T1000 (cell line): ENCODE measurements around the gene RPS15.

Source experiments
- DNase-seq: peaks from one replicate; lab custom pipeline; 2025; ENCODE audit warnings: mixed read lengths; lab: John Stamatoyannopoulos, UW

RPS15 gene

DNA sequence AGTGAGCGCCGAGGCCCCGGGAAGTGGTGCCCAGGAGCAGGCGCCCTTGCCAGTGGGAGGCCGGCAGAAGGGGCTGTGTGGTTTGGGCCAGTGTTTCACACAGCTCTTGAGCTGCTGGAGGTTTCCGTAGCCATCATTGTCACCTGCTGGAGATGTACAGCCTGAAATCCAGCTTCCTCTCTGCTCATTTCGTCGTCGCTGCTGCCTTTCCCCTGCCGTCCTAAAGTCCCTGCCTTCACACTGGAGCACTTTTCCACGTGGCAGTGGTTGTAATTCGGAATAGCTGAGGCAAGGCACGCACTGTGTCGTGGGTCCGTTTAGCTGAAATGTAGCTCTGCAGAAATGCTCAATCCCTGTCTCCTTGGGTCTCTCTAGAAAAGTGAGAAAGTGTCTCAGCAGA is 17.6 kb upstream of the RPS15 start:
- no peak for DNase-seq

DNA sequence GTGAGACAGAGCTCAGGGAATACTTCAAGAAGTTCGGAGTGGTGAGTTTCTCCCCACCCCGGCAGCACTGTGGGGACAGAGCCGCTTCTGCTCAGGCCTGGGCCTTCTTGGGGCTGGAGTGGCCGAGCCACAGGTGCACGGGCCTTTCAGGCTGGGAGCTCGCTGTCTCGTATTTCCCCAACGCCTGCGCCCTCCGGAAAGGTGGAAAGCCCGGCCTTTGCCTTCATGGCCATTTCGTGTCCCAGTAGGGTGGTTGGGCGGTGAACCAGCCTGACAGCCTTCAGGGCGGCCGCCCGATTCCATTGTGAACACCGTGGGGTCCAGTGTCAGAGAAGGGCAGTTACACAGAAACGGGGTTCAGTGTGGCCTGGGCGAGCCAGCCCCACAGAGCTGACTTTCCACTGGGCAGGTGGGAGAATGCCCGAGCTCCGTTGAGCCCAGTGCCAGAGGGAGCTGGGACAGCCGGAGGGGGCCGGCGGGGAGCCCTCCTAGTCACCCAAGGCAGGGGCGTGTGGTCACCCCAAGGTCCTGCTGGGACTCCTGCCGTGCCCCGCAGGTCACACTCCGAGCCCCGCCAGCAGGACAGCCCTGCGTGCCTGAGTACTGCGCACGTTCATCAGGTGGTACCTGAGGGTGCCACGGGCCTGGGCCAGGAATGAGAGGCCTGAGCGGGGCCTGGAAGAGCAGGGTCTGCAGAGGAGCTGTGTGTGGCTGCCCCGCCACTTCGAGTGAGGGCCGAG is 16.8 kb upstream of the RPS15 start:
- no peak for DNase-seq

DNA sequence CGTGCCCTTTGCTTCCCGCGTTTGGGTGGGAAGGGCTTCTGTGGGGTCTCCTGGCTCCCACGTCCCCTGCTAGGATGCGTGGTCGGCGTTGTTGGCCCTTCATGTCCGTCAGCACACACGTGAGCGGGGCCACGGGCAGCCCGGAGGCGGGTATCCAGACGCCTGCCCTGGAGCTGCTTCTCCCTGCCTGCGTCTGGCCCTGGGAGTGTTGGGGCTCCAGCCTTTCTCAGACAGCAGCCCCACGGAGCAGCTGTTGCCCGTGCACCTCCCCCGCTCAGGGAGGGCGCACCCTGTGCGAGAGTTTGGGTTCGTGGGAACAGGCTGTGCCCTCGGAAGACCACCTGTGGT is 16.3 kb upstream of the RPS15 start:
- no peak for DNase-seq

DNA sequence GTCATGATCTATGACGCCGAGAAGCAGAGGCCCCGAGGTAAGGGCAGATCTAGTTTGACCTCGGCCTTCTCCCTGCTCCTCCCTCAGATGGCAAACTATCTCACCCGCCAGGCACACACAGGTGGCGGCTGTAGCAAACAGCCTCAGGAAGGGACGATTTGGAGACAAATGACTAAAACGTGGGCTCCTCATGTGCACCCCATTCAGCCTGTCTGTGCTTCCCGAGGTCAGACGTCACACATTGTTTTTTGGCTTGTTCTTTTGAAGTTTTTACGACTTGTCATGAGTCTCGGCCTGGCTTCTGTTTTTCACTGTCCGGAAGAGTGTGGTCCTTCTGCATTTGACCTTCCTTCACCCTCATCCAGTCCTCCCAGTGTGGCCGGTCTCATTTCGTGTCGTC is 15.8 kb upstream of the RPS15 start:
- no peak for DNase-seq

DNA sequence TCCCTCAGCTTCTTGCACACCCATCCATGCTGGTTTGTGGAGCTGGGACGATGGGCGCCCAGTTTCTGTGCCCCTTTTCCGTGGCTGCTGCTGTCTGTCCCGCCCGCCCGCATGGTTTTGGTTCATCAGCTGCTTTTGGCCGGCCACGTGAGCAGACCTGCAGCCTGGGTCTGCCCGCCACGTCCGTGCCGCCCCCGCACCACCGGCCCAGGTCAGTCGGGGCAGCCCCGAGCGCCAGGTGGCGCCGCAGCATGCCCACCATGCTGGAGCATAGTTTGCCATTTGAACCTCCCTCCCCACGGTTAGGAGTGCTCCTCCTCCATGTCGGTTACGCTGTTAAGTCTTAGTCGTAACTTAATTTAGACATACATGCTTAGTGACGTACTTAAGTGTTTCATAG is 15.3 kb upstream of the RPS15 start:
- no peak for DNase-seq

DNA sequence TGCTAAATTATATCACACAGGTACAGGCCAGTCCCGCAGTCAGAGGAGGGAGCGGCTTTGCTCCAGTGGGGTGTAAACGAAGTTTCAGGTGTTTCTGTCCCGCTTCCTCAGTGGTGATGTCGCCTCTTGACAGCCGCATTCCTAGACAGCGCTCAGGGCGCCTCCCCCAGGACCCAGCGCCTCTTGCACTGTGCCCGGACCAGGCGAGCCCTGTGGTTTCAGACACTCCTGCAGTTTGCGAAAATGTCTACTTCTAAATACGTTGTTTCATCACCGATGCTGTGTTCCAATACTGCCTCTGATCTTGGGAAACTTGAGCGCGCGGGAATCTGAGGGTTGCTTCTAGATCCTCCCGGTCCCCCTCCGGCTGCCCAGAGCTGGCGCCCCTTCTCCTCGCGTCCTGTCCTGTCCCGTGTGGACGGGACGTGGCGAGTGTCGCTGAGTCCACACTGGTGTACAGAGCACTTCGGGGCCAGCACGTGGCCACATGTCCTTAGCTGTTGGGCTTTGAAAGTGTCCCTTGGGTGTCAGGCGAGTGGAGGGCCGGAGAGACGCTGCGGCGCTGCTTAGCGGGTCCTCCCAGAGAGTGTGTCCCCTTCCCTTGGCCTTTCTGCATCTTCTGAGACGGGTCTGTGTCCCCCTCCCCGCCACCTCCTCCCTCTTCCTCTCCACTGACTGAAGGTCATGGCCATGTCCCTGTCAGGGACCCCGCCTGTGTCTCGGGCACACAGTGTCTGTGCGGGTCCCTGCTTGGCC is 14.6 kb upstream of the RPS15 start:
- DNase-seq = no peak

DNA sequence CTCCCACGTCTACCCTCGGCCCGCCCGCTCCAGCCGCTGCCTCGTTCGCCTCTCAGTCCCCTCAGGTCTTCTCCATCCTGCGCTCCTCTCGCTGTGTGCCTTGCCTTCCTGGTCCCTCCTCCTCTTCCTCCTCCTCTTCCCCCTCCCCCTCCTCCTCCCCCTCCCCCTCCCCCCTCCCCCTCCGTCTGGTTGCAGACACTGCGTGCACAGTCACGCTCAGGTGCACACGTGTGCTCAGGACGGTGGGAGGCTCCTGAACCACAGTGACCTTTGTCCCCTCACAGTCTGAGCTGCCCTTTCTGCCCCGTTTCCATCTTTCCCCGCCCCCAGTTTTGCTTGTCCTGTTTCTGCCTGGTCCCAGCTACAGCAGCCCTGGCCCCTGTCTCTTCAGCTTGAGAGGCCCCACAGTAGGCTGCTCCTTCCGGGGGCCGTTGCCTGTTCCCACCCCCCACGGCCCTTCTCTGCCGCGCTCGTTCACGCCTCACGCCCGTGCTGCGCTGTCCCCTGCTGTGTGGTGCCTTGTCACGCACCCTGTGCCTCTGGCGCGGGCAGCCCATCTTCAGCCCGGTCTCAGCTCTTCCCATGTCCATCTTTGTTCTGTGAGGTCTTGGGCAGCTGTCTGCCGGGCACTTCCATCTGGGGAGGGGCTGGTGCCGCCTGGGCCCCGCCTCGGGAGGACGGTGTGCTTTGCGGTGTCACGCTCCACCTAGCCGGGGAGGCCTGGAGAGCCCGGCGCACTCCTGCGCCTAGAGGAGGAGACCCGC is 13.8 kb upstream of the RPS15 start:
- no peak for DNase-seq

DNA sequence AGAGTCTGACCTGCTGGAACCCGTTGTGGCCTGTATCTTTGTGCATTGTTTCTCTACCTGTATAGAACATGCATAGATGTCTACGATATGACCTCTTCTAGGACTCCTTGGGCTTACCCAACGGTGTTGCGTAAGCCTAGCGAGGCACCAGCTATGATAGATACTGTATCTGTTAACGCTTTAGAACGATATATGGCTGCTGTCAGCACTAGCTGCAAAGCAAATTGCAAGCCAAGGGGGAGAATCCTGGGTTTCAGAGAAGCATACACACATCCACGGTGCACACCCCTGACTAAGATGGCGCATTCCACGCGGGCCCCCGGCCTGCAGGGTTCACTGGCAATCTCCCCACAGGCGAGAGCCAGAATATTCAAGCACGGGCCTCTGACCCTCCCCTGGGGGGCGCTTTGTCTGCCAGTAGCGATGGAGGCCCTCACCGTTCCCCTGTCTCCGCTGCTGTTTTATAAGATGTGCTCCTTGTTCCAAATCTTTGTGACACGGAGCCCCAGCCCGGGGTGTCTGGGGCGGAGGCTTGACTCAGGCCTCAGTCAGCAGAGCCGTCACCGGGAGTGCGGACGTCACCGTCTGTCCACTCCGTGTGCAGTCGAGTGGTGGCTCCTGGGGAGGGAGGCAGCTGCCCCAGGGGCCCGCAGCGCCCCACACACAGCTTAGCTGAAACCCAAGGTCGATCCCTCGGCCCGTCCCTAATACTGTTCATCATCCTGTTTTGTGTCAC is 12.9 kb upstream of the RPS15 start:
- DNase-seq = no peak

DNA sequence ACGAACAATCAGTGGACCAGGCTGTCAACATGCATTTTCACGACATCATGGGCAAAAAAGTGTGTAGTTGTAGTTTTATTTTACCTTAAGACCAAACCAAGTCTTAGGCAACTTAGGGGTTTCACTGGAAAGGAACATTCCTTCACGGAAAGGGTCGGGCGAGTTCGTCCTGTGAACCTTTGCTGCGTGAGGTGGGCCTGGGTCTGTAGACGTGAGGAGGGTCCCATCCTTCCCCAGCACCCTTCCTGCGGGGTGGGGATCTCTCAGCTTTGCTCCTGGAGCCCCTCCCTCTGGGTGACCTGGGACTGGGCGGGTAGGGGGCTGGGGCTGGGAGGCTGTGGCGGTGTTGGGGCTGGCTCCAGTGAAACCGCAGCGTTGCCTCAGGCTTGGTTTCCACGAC is 12.3 kb upstream of the RPS15 start:
- DNase-seq = no peak

DNA sequence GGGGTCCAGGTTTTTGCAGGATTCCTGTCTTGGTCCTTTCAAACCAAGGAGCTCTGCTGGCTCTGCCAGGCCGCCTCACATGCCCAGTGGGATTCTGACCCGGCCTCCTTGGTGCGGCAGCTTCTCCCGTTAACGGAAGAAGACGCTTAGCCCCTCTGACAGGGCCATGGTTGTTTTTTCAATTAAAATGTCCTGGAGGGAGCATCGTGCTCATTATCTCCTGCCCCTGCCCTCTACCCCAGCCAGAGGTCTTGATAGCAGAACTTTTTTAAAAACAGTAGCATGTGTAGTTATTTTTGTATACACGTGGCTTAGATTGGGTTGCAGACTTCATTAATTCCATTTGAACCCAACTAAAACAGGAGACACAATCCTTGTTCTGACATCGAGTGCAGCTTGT is 11.5 kb upstream of the RPS15 start:
- no peak for DNase-seq

DNA sequence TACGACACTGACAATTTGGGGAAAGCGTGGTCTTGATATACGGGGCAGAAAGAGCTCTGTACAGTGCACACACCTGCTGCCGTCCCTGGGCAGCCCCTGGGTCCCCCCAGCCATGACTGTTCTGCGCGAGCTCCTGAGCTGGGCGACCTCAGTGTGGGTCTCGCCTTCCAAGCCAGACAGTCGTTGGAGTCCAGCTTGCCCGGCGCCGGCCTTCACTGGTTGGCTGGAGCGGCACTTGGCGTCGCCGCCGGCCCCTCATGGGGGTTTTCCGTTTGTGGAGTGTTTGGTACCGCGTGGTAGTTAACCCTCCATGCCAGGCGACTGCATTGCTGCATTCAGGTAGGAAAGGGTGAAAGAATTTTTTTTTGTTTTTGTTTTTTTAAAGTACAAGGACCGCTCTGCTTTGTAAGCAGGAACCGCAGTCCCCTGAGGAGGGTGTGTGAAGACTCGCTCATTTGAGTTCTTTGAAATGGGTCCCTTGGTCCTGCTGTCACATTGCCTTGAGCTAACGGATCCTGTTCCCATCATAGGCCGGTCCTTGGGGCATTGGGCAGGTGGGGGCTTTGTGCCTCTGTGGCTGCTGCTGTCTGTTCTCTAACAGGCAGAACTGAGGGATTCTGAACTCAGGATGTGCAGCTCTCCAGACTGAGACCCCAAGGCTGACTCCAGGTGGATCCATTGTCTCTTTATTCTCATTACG is 10.8 kb upstream of the RPS15 start:
- DNase-seq = no peak

DNA sequence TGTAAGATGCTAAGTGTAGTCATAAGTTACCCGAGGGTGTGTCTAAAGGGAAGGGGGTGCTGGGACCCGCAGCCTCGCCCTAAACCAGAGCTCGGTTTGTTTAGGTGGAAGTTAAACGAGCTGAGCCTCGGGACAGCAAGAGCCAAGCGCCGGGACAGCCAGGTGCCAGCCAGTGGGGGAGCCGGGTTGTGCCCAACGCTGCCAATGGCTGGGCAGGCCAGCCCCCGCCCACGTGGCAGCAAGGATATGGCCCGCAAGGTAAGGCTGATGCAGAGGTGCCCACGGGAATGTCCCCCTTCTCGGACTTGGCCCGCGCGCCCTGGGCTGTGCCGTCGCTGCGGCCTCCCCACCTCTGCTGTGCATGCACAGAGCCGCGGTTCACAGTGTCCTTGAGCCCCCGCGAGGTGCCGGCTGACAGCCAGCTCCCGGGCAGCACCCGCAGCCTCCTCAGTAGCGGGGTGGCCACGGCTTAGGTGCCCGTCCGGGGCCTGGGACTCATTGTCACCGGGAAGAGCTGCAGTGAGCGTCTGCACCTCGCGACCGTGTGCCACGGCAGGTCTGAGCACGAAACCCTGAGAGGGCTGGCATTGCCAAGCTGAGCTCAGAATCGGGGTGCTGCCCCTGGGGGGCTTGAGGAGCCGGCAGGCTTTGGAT is 9.3 kb upstream of the RPS15 start:
- no peak for DNase-seq

DNA sequence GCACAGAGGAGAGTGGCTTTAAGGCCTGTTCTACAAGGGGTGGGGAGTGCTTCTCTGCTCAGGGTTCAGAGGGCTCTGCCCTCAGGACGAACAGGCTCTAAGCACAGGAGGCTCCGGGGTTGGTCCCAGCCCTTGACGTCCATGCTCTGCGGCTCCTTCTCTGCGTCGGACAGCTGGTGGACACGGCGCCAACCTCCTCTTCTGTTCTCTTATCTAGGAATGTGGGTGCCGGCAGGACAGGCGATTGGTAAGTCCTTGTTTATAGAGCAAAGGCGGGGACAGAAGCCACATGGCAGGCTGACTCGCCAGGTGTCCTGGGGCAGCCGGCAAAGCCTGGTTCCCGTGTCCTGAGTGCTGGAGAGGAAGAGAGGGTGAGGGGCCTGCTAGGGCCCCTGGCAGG is 8.4 kb upstream of the RPS15 start:
- no peak for DNase-seq

DNA sequence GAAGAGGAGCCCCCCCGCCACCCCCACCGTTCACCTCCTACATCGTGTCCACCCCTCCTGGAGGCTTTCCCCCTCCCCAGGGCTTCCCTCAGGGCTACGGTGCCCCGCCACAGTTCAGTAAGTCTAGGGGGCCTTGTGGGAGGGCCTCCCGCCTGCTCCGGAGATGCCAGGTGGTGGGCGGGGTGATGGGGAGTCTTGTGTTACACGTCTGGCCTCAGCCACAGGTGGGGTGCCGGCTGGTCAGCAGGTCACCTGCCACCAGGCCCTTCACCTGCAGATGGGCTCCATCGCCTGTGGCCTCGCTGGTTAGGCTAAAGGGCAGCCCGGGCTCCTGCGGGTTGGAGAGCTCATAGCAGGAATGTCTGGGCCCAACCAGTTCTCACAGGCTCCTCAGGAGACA is 8.0 kb upstream of the RPS15 start:
- DNase-seq = no peak

DNA sequence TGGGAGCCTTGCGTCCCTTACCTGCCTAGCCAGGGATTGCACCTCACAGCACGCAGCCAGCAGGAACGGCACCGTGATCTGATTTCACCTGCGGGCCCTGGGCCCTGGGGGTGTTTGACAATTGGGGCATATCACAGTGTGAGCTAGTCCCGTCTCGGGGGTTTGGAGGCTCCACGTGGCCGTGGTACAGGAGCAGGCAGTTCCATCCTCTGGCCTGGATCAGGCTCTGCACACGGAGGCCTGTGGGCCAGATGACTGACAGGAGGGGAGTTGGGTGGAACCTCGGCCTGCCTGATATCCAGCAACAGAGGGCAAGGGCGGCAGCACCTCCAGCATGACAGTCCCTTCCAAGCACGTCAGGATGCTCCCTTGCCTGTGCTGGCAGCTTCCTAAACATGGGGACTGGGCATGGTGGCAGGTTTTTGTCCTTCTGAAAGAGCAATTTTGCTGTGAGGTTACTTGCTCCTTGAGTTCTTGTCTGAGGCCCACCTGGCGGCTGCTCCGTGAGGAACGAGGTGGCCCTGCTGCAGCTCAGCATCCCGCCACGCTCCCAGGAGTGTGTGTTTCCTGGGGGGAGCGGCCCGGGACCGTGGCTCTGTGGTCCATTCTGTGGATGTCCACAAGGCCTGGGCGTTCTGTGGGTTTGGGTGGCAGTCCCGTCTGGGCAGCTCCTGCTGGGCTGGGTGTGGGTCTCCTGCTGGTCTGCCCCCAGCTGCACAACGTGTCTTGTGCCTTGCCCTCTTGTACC is 6.3 kb upstream of the RPS15 start:
- no peak for DNase-seq

DNA sequence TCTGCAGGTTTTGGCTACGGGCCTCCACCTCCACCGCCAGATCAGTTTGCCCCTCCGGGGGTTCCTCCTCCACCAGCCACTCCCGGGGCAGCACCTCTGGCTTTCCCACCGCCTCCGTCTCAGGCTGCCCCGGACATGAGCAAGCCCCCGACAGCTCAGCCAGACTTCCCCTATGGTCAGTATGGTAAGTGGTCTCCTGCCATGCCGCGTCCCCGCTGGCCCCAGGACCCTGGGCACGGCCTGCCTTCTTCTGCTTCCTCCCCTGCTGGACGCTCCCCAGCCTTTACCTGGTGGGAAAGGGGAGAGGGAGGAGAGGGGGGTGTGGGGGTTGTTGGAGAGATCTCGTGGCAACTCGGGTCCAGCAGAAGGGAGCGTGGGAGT is 5.7 kb upstream of the RPS15 start:
- DNase-seq = no peak

DNA sequence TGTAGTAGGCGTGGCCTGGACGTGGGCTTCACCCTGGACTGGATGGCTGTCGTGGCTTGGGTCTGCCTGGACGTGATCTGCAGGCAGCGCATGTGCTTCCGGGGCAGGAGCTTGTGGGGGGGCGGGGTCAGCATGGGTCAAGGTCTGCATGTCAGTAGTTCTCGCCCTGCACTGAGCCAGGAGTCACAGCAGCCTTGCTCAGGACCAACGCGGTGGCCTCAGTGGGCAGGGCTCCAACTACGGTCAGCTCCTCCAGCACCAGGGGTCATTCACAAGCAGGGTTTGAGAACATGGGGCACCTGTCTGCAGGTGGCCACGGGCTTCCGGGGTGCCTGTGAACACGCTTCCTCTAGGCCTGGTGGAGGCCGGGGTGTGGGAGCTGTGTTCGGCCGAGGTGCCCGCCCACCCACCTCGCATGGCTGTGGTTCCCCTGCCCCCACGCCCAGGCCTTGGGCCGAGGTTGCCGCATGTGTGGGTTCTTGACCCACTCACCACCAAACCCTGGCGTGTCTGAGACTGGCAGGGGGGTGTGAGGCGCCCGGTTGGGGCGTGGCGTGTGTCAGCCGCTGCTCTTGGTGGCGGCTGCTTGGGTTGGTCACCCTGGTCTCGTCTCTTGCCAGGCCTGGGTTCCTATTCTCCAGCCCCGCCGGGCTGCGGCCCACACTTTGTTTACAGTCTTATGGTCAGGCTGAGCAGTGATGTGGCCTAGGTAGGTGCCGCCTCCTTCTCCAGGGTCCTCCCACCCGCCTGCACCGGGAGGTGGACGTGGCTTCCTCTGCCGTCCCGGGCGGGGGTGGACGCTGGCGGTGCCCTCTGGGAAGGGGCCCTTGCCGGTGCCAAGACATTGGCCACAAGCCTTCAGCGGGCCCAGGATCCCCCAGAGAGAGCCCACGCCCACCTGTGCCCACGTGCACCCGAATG is 4.8 kb upstream of the RPS15 start:
- no peak for DNase-seq

DNA sequence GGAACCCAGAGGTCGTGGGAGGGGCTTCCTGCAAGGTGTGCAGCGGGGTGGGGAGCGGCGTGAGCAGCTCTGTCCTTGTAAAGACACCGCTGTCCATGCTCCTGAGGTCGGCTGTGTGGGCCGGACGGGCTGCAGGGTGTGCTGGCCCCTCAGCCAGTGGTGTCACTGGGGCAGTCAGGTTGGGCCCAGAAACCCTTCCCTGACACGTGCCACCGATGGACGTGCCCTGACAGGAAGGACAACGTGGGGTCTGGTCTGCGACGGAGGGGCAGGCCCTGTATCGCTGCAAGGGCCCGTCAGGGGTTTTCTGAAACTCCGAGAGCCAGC is 4.2 kb upstream of the RPS15 start:
- no peak for DNase-seq

DNA sequence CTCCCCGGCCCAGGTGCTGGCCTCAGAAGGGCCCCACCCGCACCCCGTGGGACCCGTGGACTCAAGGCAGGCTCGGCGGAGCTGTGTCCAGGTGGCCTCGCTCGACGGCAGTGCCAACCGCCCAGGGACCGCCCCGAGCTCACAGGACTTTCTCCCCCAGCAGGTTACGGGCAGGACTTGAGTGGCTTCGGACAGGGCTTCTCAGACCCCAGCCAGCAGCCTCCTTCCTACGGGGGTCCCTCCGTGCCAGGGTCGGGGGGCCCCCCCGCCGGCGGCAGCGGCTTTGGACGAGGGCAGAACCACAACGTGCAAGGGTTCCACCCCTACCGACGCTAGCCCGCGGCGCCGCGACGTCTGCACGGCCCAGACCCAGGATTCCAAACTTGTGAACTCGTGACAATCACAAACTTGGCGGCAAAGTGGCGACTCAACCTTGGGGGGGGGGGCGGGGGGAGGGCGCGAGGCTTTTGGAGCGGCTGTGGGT is 3.6 kb upstream of the RPS15 start:
- no peak for DNase-seq
